Measurements from ENCODE around the gene CIT. TPM values are rescaled to one million over a fixed set of nuclear protein-coding genes. Genes with fewer than 3 reads are reported as not detected.

Gene CIT
- total RNA-seq, 4 donors from 2014 or later, result under 0.01 to 28.1 (median 5.8) TPM

GRCh38 chr12:119748497-119748896, 128.6 kb downstream of the CIT start:
- Histone ChIP-seq H3K4me1 (no peaks in the 10 kb centered on the region), H3K36me3 (no peaks in the 10 kb centered on the region), H3K27ac (no peak overlapping the region), H3K4me3 (no peak overlapping the region), H3K27me3 (no peaks in the 10 kb centered on the region), H3K9me3 (peaks cover 0 to 6% of the 10 kb centered on the region in 2 donors)
- intact Hi-C loops (cut with DNase I; ENCODE audit: low total_unique reads), result no loop called here
- TF ChIP-seq, protein P1, sequence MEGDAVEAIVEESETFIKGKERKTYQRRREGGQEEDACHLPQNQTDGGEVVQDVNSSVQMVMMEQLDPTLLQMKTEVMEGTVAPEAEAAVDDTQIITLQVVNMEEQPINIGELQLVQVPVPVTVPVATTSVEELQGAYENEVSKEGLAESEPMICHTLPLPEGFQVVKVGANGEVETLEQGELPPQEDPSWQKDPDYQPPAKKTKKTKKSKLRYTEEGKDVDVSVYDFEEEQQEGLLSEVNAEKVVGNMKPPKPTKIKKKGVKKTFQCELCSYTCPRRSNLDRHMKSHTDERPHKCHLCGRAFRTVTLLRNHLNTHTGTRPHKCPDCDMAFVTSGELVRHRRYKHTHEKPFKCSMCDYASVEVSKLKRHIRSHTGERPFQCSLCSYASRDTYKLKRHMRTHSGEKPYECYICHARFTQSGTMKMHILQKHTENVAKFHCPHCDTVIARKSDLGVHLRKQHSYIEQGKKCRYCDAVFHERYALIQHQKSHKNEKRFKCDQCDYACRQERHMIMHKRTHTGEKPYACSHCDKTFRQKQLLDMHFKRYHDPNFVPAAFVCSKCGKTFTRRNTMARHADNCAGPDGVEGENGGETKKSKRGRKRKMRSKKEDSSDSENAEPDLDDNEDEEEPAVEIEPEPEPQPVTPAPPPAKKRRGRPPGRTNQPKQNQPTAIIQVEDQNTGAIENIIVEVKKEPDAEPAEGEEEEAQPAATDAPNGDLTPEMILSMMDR (IDR thresholded peaks at IDR 0.05), result no peak
- TF ChIP-seq POLR2A (IDR thresholded peaks at IDR 0.05), result no peak
- DNase-seq, result no peak

DNA sequence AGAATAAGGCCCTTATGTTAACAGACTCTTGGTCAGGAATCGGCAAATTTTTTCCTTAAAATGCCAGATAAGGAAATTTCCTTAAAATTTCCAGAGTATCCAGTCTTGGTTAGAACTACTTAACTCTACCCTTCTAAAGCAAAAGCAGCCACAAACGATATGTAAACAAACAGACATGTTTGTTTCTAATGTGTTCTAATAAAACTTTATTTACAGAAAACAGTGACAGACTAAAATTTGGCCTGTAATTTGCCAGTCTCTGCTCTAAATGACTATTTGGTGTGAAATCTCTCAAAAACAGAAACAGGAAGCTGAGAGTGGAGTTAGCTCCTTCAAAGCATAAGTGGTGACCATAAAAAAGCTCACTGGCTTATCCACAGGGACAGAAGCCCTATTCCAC, 131.0 kb downstream of the CIT start:
- H3K27ac ChIP-seq, result no peak overlapping the region
- peaks cover 0 to 6% of the 10 kb centered on the region in 2 donors for H3K9me3 ChIP-seq
- H3K36me3 ChIP-seq, result no peaks in the 10 kb centered on the region
- intact Hi-C loops (cut with DNase I; ENCODE audit: low total_unique reads), result no loop called here
- DNase-seq, result no peak
- no peaks in the 10 kb centered on the region for H3K27me3 ChIP-seq
- H3K4me3 ChIP-seq, result no peak overlapping the region
- TF ChIP-seq, protein P1 (IDR thresholded peaks at IDR 0.05), result no peak
- TF ChIP-seq POLR2A (IDR thresholded peaks at IDR 0.05), result no peak
- H3K4me1 ChIP-seq, result no peaks in the 10 kb centered on the region

DNA sequence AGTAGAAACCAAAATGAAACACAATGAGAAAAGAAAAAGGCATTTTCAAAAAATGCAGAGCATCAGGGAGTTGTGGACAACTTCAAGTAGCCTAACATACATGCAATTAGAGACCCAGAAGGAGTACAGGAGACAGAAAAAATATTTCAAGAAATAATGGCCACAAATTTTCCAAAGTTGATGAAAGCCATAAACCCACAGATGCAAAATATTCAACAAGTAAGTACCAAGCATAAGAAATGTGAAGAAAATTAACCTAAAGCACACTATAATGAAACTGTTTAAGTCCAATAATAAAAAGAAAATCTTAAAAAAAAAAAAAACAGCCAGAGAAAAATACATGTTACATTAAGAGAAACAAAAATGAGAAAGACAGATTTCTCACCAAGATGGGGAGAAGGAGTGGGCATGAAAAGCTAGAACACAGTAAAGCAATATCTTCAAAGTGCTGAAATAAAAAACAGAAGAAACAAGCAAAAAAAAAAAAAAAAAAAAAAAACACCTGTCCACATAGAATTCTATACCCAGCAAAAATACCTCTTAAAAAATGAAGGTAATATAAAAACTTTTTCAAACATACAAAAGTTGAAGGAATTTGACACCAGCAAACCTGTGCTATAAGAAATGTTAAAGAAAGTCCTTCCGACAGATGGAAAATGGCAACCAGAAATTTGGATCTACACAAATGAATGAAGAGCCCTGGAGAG, 132.1 kb downstream of the CIT start:
- no peak for DNase-seq
- H3K9me3 ChIP-seq, result peaks cover 0 to 6% of the 10 kb centered on the region in 2 donors
- no peak overlapping the region for H3K4me3 ChIP-seq
- intact Hi-C loops (cut with DNase I; ENCODE audit: low total_unique reads), result no loop called here
- H3K27ac ChIP-seq, result no peak overlapping the region
- H3K27me3 ChIP-seq, result no peaks in the 10 kb centered on the region
- H3K36me3 ChIP-seq, result no peaks in the 10 kb centered on the region
- no peak for TF ChIP-seq POLR2A (IDR thresholded peaks at IDR 0.05)
- TF ChIP-seq, protein P1 (IDR thresholded peaks at IDR 0.05), result no peak
- no peaks in the 10 kb centered on the region for H3K4me1 ChIP-seq

DNA sequence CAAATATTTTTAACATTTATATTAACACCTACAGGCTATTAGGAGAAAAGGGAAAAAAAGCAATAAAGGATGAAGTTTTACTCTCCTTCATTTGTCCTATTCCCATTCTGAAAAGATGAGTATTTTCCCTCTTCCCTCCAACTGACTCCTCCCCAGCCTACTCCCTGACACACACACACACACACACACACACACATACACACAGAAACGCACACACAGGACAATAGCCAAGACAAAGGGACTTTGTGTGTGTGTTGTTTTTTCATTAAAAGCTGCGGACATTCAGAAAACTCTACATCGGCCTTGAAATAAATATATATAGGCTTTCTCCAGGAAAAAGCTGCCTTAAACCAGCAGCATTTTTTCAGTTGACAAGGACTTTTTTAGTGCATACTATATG, 134.4 kb downstream of the CIT start:
- TF ChIP-seq POLR2A (IDR thresholded peaks at IDR 0.05), result no peak
- TF ChIP-seq, protein P1 (IDR thresholded peaks at IDR 0.05), result no peak
- no peaks in the 10 kb centered on the region for H3K27me3 ChIP-seq
- H3K4me3 ChIP-seq, result no peak overlapping the region
- peaks cover 0 to 6% of the 10 kb centered on the region in 2 donors for H3K9me3 ChIP-seq
- H3K36me3 ChIP-seq, result no peaks in the 10 kb centered on the region
- no peak overlapping the region for H3K27ac ChIP-seq
- no peaks in the 10 kb centered on the region for H3K4me1 ChIP-seq
- intact Hi-C loops (cut with DNase I; ENCODE audit: low total_unique reads), result no loop called here
- DNase-seq, result no peak

- Histone ChIP-seq H3K27me3 (no peaks in the 10 kb centered on the region), H3K4me1 (no peaks in the 10 kb centered on the region), H3K36me3 (no peaks in the 10 kb centered on the region), H3K9me3 (peaks cover 0 to 6% of the 10 kb centered on the region in 2 donors), H3K4me3 (no peak overlapping the region), H3K27ac (no peak overlapping the region)
- TF ChIP-seq, protein P1 (IDR thresholded peaks at IDR 0.05), result no peak
- no peak for TF ChIP-seq POLR2A (IDR thresholded peaks at IDR 0.05)
- DNase-seq, result no peak
- intact Hi-C loops (cut with DNase I; ENCODE audit: low total_unique reads), result no loop called here
Observed at GRCh38 chr12:119740830-119741229, 136.3 kb downstream of the CIT start.
